ENCODE data around the gene ERICH4.

- TF ChIP-seq CTCF (conservative IDR thresholded peaks at IDR 0.05; ENCODE audit: low read depth, low read length) (no peak), POLR2A (IDR thresholded peaks at IDR 0.05; ENCODE audit: low read depth, low read length) (no peak), RAD21 (IDR thresholded peaks at IDR 0.05; ENCODE audit: low read length) (no peak), CEBPB (IDR thresholded peaks at IDR 0.05; ENCODE audit: low read depth, low read length) (no peak), RFX5 (IDR thresholded peaks at IDR 0.05; ENCODE audit: low read depth, low read length) (no peak), MAZ (IDR thresholded peaks at IDR 0.05; ENCODE audit: borderline replicate concordance, low read depth, low read length) (no peak), SMC3 (IDR thresholded peaks at IDR 0.05; ENCODE audit: low read depth, low read length) (no peak), MAFK (IDR thresholded peaks at IDR 0.05; ENCODE audit: low read depth, low read length) (no peak)
Measured at GRCh38 chr19:41478171-41478570, 35.2 kb downstream of the ERICH4 start.
